HG03139 (cell line): Measurements from ENCODE around the gene FAM13C.

Experiments used
- ATAC-seq: cut with Tn5 transposase; IDR thresholded peaks from one replicate; pipeline ENCODE4 v1.9.1; 2021; ENCODE audit not compliant: unreplicated experiment

The FAM13C gene

DNA sequence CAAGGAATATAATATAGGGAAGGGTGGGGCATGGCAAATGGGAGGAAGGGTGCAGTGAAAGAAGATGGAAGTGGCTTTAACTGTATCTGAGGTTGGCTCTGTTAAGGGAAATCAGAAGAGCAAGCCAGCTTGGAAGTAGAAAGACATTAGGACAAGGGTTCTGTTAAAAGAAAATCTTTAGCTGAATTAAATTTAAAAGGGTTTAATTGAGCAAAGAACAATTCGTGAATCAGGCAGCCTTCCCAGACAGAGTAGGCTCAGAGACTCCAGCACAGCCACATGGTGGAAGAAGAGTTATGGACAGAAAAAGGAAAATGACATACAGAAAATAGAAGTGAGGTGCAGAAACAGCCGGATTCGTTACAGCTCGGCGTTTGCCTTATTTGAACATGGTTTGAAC, 42.0 kb downstream of the FAM13C start:
- ATAC-seq = no peak

DNA sequence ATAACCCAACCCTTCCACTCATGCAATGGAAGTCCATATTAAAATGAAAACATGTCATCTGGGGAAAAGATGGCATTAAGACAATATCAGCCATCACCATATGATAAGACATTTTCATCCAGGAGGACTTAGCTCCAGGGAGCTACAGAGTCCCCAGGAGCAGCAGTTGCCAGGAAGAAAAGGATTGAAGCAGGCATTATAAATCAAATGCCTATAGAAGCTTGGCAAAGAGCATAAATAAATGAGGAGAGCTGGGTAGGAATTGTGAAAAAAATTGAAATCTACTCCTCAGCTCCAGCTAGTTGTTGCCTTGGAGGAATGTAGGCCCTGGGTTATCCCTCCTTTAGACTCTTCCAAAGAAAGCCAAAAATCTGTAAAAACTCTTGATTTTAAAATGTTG, 42.5 kb downstream of the FAM13C start:
- no peak for ATAC-seq

DNA sequence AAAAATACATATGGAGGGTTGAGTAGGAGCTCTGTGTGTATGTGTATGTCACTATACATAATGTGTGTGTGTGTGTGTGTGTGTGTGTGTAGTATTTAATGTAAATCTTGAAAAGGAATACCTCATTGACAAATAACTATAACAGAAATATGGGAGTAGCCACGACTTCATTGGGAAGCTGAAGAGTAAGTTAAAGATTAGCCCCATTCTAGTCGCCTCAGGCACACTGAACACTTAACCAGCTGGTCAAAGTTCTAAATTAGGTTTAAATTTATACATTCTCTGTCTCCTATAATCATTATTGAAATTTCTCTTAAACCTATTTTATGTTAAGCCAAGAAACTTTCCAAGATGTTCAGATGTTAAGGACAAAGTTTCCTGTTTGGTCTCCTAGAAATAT, 45.3 kb downstream of the FAM13C start:
- no peak for ATAC-seq

DNA sequence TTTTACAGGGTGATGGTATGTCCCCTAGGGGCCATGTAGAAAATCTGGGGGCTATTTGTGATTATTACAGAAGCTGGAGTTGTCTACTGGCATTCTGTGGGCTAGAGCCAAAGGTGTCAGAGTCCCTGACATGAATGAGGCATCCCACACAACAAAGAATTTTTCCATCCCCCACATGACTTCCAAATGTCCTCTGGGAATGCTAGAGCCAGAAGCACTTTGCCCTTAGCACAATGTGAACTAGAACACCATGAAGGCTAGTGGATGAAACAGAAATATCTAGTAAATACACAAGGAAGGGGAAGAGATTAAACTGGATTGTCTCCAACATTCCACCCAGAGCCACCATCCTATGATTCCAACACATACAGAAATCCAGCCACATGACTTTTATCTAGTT, 46.9 kb downstream of the FAM13C start:
- no peak for ATAC-seq

DNA sequence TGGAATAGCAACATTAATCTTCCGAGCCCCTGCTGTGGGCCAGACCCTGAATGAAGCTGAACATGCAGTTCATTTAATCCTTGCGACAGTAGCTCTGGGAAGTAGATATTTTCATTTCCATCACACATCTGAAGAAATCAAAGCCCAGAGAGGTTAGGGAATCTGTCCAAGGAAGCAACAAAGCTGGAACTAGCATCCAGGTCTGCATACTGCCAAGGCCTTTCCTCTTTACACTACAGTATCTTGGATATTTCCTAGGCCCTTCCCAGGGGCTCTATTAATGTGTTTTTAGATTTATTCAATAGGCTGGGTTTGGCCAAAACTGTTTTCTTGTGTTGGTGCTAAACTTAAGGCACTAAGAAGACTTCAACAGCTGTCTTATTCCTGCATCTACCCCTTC, 48.1 kb downstream of the FAM13C start:
- no peak for ATAC-seq

DNA sequence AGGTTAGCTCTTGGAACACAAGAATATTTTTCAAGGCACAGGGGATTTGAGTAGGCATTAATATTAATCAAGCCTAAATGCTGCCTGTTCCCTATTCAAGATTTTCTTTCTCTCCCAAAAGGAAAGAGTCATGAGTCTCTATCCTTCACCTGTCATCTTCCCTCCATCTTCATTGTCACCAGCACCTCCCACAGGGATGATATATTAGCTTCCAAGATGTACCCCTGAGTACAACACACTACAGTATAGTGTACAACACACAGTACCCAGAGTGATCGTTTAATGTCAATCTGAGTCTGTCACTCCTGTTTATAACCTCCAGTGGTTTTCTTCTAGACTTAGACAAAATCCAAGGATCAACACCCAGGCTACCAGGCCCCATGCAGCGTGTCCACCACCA, 50.1 kb downstream of the FAM13C start:
- no peak for ATAC-seq

DNA sequence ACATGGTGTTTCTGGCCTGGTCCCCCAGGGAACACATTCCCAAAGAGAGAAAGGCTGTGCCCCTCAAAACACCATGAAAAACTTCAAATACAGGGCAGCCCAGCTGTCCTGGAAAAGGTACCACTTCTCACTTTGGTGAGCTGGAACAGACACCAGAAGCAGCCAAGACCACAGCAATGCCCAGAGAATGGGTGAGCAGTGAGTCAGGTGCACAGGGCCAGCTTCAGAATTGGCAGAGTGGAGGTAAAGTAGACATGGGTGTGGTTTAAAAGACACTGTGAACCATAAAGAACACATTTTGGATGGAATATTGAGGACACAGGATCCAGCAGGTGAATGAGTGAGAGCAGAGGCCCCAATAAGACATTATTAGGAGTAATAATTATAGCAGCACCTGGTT, 51.3 kb downstream of the FAM13C start:
- no peak for ATAC-seq

DNA sequence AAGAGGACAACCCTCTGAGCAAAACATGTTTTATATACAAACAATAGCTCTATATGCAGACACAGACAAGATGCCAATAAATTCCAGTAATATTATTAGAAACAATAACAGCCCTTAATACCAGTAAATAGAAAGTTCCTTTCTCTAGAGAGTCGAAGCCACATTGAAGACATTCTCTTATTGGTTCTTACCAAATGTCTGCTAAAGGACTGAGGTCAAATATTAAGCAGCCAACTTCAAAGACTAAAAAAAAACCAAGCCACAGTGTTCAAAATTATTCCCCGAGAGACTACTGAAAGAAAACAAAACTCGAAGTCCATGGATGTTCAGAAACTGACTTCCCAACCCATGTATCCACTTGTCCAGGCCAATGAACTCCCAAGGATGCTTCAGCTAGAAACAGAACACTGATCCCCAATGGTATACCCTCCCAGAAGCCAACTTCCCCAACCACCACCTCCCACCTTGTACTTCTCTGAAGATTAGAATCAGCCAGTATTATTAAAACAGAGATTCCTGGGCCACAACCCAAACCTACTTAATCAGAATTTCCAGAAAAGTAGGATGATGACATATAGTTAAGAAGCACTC, 51.9 kb downstream of the FAM13C start:
- no peak for ATAC-seq

DNA sequence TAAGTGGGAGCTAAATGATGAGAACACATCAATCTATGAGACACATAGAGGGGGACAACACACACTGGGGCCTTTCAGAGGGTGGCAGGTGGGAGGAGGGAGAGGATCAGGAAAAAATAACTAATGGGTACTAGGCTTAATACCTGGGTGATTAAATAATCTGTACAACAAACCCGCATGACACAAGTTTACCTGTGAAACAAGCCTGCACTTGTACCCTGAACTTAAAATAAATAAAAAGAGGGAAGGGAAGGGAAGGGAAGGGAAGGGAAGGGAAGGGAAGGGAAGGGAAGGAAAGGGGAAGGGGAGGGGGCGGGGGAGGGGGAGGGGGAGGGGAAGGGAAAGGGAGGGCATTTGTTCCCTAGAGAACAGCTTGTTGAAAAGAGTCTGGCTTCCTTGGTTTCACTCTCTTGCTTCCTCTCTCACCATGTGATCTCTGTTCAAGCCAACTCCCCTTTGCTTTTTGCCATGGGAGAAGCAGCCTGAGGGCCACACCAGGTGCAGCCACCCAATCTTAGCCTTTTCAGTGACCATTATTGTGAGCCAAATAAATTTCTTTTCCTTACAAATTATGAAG, 57.7 kb downstream of the FAM13C start:
- ATAC-seq = no peak

DNA sequence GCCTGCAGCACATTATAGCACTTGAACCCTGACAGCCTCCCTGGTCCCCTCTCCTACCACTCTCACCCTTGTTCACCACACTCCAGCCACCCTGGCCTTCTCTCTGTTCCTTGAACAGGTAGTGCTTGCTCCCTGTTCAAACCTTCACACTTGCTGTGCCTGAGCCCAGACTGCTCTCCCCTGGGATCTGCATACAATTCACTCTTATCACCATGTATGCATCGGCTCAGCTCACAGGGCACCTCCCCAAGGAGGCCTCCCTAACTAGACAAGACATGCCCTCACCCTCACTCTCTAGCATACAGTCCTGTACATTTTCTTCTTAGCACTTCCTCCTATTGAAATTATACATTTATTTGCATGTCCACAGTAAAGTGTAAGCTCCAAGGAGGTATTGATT, 59.3 kb downstream of the FAM13C start:
- ATAC-seq = no peak

DNA sequence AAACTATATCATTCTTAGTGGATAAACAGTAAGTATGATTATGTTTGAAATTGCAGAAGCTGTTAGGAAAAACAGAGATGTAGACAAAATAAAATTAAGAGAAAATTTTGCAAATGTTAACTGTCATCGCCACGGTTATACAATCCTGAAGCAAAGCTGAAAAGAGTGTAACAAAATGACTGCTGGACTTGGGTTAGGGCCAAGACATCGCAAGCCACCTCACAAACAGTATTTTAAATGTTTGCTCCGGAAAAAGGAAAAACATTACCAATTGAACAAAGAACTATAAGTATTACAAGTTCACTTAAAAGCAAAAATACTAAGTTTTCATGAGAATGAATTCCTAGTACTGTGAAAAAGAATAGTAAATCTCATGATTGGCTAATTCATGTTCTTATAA, 60.0 kb downstream of the FAM13C start:
- ATAC-seq = no peak

DNA sequence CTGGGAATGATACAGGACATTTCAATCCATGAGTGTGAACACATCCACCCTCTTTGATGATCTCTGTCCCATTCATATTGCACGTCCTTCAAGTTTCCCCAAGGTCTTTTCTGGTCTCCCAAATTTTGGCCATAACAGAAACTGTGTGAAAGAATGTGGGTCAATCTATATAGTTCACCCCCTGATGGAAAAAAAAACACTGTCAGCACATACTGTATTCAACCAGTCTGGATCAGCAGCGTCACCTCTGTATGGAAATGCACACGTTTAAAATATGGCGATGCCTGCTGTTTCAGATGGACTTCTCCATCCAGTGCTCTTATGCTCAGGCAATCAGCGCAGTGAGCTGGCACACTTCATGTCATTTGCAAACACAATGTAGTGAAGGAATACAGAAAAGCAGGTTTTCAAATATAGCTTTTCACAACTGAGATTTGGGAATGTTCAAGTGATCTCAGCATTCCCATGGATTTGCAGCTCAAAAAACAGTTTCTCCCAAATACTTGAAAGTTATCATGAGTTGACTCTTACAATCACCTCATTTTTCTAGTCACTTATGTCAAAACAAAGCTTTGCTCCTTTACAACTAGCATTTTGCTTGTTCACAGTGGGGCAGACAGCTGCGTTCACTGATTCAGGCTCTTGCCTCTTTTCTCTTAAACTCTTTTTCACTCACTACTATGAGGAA, 61.1 kb downstream of the FAM13C start:
- ATAC-seq = no peak

DNA sequence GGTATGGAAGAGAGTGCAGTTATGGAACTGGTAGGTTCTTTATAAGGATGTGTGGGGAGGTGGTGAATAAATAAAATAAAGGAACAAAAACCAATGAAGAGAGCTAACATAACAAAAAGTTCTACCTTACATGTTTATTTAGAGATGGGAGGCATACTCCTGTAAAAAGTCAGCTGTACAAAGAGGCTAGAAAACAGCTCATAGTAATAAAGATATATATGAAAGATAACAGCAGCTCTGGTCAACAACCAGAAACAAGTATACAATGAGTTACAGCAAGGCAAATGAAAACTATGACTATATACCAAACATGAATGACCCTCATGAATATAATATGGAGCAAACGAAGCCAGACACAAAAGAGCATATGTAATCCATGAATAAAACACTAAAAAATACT, 62.0 kb downstream of the FAM13C start:
- ATAC-seq = no peak

DNA sequence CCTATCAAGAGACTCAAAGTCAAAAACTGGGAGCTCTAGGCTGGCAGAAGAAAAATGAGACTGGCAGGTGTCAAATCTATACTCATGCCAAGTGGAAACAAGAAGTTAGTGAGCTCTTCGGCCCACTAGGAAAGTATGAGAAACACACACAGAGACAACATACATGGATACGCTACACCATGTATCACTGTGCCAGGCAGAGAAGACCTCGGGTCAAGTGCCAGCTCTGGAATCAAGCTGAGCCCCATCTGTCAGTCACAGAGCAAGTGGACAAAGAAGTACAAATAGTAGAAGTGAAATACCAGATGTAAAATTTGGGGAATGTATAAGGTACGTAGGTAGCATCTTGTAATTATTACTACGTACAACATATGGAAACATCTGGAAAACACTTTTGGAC, 62.4 kb downstream of the FAM13C start:
- ATAC-seq = no peak

DNA sequence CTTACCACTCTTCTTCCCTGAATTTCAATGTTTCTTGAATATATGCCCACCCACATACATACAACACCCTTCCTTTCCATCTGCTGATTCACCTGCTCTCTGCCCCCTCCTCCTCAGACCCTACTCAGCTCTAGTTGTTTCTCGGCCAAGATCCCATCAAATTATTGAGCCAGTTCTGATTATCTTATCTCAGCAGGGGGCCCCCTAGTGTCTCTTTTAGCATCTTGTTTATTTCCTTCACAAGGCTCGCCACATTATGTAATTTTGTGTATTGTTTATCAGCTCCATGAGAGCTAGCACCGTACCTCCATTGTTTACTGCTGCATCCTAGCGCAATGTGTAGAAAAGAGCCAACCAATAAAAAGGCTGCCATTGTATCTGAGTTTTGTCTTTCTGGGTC, 71.9 kb downstream of the FAM13C start:
- ATAC-seq = no peak

DNA sequence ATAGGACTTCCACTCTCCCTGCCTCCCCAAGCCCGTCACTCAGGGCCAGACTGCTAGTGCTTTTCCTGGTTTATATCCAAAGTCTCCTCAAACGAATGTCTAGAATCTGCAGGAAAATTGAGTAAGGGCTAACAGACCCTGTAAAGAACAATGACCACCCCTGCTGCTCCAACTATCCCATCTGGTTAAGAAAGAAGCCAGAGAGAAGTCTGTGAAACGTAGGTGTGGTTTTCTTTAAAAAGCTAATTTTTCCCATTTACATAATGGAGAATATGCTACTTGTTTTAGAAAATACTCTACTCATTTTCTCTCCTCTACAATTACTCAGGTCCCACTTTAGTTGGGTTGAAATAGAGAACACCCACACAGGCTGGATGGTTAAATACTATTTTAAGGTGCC, 72.5 kb downstream of the FAM13C start:
- no peak for ATAC-seq

DNA sequence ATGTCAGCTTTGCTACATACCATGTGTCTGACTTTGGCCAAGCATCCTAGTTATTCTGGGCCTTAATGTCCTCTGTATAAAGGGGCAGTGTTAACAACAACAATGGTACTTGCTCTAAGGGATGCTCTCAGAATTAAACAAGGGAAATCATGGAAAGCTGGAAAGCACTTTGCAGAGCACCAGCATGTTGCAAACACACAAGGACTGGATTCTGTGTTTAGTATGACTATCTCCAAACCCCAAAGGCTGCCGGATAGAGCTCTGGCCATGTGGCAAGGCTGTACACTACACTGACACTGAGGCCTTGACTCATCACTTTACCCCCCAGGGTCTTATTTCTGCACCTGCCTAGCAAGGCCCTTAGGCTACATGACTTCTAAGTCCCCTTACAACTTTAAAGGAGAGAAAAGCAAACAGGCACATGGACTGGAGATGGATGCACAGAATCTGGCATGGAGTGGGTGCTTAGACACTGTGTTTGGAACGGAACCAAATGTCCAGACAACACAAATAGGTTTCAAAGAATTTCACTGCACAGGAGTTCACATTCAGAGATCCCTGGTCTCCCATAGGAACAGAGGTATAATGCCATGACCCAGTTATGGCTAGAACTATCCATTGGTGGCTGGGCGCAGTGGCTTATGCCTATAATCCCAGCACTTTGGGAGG, 74.6 kb downstream of the FAM13C start:
- no peak for ATAC-seq

DNA sequence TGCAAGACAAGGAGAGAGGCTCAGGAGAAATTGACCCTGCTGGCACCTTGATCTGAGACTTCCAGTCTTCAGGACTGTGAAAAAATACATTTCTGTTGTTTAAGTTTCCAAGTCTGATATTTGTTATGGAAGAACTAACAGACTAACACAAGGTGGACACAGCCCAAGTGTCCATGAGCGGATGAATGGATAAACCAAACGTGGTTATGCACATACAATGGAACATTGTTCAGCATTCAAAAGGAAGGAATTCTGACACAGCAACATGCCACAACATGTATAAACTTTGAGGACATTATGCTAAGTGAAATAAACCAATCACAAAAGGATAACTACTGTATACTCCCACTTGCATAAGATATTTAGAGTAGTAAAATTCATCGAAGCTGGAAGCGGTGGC, 76.5 kb downstream of the FAM13C start:
- no peak for ATAC-seq

DNA sequence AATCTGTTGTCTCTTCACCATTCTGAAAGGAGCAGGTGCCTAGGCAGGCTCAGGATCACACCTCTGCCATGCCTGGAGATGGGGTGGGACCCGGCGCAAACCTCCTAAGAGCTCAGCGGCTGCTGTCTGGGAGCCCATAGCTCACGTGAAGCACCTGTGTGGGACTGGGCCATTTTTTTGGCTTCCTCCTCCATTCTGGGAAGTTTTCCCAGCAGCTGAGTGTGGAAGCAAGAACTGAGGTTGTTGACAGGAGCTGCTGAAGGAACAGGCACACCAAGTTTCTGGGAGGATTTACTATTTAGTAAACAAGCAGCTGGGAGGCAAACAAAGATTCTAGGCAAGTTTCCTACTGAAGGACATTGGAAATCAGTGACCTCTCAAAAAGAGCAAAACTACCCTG, 77.3 kb downstream of the FAM13C start:
- no peak for ATAC-seq

DNA sequence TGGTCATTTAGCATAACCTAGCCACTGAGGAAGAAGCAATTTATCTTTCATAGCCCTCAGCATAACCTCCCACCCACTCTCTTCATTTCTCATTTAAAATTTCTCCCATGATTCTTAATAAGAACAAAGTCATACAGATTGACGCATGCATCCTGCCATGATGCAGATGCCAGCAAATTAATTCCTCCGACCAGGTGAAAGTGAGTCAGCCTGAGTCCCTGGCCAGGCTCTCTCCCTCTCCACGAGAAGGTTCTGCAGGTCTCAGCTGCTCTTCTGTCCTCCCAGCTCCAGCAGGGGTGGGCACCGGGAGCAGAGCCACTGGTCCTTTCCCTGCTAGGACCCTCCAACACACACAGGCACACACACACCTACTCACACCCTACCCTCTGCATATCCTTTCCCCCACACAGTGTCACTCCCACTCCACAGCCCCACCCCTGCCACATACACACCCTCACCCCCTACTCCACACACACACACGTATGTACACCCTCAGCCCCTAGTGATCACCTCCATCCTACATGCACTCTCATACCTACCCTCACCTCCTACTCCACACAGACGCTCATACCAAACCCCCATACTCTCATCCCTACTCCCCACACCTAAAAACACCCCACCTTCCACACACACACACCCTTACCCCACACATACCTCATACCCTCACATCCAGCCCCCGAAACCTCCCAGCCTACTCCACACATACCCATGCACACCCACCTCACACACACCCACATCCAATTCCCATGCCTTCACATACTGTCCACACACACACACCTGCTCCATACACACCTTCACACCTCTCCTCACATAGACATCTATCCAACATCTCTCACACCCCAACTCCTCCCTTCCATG, 78.0 kb downstream of the FAM13C start:
- no peak for ATAC-seq

DNA sequence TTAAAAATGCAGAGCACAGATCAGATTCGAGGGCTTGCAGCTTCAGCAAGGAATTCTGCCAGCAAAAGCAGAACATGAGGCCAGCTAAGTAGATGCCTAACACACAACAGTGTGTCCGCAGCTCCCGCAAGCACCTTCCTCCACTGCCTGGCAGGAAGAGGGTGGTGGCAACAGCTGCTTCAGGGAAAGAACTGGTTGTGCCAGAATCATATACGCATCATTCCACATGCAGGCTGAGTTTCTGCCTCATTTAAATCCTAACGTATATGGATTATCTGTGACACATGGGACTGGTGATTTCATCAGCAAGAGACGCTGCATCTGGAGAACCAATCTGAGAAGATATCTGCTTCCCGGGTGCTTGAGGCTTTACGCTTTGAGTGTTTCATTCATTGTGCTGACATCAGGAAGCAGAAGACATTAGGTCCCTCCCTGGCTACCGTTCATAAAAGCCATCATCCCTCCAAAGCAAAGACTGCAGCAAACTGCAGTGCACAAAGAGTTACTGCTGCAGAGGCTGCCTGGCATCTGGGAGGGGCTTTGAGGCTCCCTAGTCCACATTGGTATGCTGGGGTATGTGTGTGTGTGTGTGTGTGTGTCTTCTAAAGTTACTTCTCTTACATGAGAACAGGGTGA, 78.8 kb downstream of the FAM13C start:
- no peak for ATAC-seq
